Duodenal mucosa (tissue), 2 donors: ENCODE results near the gene ATP7B.

Source experiments
- H3K27ac ChIP-seq: one replicate; pipeline ENCODE4 v1.7.0; 2013; ENCODE audit warnings: low read depth, low read length
- H3K27me3 ChIP-seq, 2 donors: one replicate each; pipeline ENCODE4 v1.7.0; 2013; ENCODE audit warnings: low read length in 2 of 2, control low read depth in 1 of 2; ENCODE audit not compliant: insufficient read depth in 2 of 2, control insufficient read depth in 1 of 2
- H3K36me3 ChIP-seq, 2 donors: one replicate each; pipeline ENCODE4 v1.7.0; 2013; ENCODE audit warnings: low read length in 2 of 2, control low read depth in 1 of 2; ENCODE audit not compliant: insufficient read depth in 2 of 2, control insufficient read depth in 1 of 2
- H3K4me1 ChIP-seq, 2 donors: one replicate each; pipeline ENCODE4 v1.7.0; 2013; ENCODE audit warnings: low read length in 2 of 2, control low read depth in 1 of 2; ENCODE audit not compliant: insufficient read depth in 2 of 2, control insufficient read depth in 1 of 2
- H3K4me3 ChIP-seq, 2 donors: one replicate each; pipeline ENCODE4 v1.7.0; 2013; ENCODE audit warnings: low read length in 2 of 2, low read depth in 1 of 2
- H3K9ac ChIP-seq, 2 donors: one replicate each; pipeline ENCODE4 v1.7.0; 2013; ENCODE audit warnings: low read length in 2 of 2, low read depth in 1 of 2
- H3K9me3 ChIP-seq, 2 donors: one replicate each; pipeline ENCODE4 v1.7.0; 2013; ENCODE audit warnings: low read length in 2 of 2, control low read depth in 1 of 2; ENCODE audit not compliant: control insufficient read depth in 1 of 2

ATP7B gene

GRCh38 chr13:51937320-51938290 is 73.6 kb downstream of the ATP7B start:
- H3K9ac ChIP-seq, result no peak overlapping the region
- H3K27me3 ChIP-seq, result no peaks in the 10 kb centered on the region
- H3K4me3 ChIP-seq, result no peak overlapping the region
- peaks cover 4 to 42% of the 10 kb centered on the region in 2 donors for H3K36me3 ChIP-seq
- no peaks in the 10 kb centered on the region for H3K9me3 ChIP-seq
- peaks cover 11 to 18% of the 10 kb centered on the region in 2 donors for H3K4me1 ChIP-seq
- H3K27ac ChIP-seq, result no peak overlapping the region

GRCh38 chr13:51935326-51936171 is 75.7 kb downstream of the ATP7B start:
- no peaks in the 10 kb centered on the region for H3K9me3 ChIP-seq
- peaks cover 7 to 43% of the 10 kb centered on the region in 2 donors for H3K36me3 ChIP-seq
- no peaks in the 10 kb centered on the region for H3K27me3 ChIP-seq
- no peak overlapping the region for H3K27ac ChIP-seq
- no peak overlapping the region for H3K9ac ChIP-seq
- no peak overlapping the region for H3K4me3 ChIP-seq
- peaks cover 0 to 6% of the 10 kb centered on the region in 2 donors for H3K4me1 ChIP-seq

- H3K4me3 ChIP-seq, result no peak overlapping the region
- no peak overlapping the region for H3K9ac ChIP-seq
- no peaks in the 10 kb centered on the region for H3K9me3 ChIP-seq
- peaks cover 7 to 43% of the 10 kb centered on the region in 2 donors for H3K36me3 ChIP-seq
- H3K27me3 ChIP-seq, result no peaks in the 10 kb centered on the region
- no peak overlapping the region for H3K27ac ChIP-seq
- peaks cover 0 to 6% of the 10 kb centered on the region in 2 donors for H3K4me1 ChIP-seq
Observed at GRCh38 chr13:51934461-51935087, 76.7 kb downstream of the ATP7B start.

GRCh38 chr13:51933466-51934058 is 77.7 kb downstream of the ATP7B start:
- no peak overlapping the region for H3K27ac ChIP-seq
- H3K27me3 ChIP-seq, result no peaks in the 10 kb centered on the region
- H3K9me3 ChIP-seq, result no peaks in the 10 kb centered on the region
- H3K36me3 ChIP-seq, result peaks cover 7 to 38% of the 10 kb centered on the region in 2 donors
- H3K4me1 ChIP-seq, result peaks cover 0 to 6% of the 10 kb centered on the region in 2 donors
- no peak overlapping the region for H3K4me3 ChIP-seq
- H3K9ac ChIP-seq, result no peak overlapping the region

GRCh38 chr13:51932231-51932630 is 79.0 kb downstream of the ATP7B start:
- H3K27ac ChIP-seq, result no peak overlapping the region
- peaks cover 7 to 34% of the 10 kb centered on the region in 2 donors for H3K36me3 ChIP-seq
- H3K27me3 ChIP-seq, result no peaks in the 10 kb centered on the region
- no peak overlapping the region for H3K4me3 ChIP-seq
- H3K4me1 ChIP-seq, result no peaks in the 10 kb centered on the region
- H3K9me3 ChIP-seq, result no peaks in the 10 kb centered on the region
- H3K9ac ChIP-seq, result no peak overlapping the region

GRCh38 chr13:51931606-51932005 is 79.6 kb downstream of the ATP7B start:
- Histone ChIP-seq H3K9me3 (no peaks in the 10 kb centered on the region), H3K4me1 (no peaks in the 10 kb centered on the region), H3K4me3 (no peak overlapping the region), H3K27me3 (no peaks in the 10 kb centered on the region), H3K9ac (no peak overlapping the region), H3K27ac (no peak overlapping the region), H3K36me3 (peaks cover 7 to 34% of the 10 kb centered on the region in 2 donors)

- H3K9ac ChIP-seq, result no peak overlapping the region
- H3K9me3 ChIP-seq, result no peaks in the 10 kb centered on the region
- H3K27ac ChIP-seq, result no peak overlapping the region
- no peaks in the 10 kb centered on the region for H3K4me1 ChIP-seq
- no peak overlapping the region for H3K4me3 ChIP-seq
- no peaks in the 10 kb centered on the region for H3K27me3 ChIP-seq
- H3K36me3 ChIP-seq, result peaks cover 7 to 31% of the 10 kb centered on the region in 2 donors
Observed at GRCh38 chr13:51929699-51930098, 81.6 kb downstream of the ATP7B start.

- Histone ChIP-seq H3K9me3 (no peaks in the 10 kb centered on the region), H3K36me3 (peaks cover 7 to 18% of the 10 kb centered on the region in 2 donors), H3K9ac (no peak overlapping the region), H3K27me3 (no peaks in the 10 kb centered on the region), H3K4me1 (peaks cover 0 to 7% of the 10 kb centered on the region in 2 donors), H3K4me3 (no peak overlapping the region), H3K27ac (no peak overlapping the region)
Observed at GRCh38 chr13:51928231-51928630, 83.0 kb downstream of the ATP7B start.

GRCh38 chr13:51927129-51927528 is 84.1 kb downstream of the ATP7B start:
- Histone ChIP-seq H3K4me3 (no peak overlapping the region), H3K9ac (no peak overlapping the region), H3K9me3 (no peaks in the 10 kb centered on the region), H3K36me3 (peaks cover 5 to 23% of the 10 kb centered on the region in 2 donors), H3K4me1 (peaks cover 0 to 7% of the 10 kb centered on the region in 2 donors), H3K27me3 (no peaks in the 10 kb centered on the region), H3K27ac (no peak overlapping the region)
